ENCODE results near the gene ADH4. TPM values are rescaled to one million over a fixed set of nuclear protein-coding genes. Genes with fewer than 3 reads are reported as not detected.

The ADH4 gene
- total RNA-seq, 4 donors from 2014 or later = 1.6 to 4.1 TPM; not detected in 2

DNA sequence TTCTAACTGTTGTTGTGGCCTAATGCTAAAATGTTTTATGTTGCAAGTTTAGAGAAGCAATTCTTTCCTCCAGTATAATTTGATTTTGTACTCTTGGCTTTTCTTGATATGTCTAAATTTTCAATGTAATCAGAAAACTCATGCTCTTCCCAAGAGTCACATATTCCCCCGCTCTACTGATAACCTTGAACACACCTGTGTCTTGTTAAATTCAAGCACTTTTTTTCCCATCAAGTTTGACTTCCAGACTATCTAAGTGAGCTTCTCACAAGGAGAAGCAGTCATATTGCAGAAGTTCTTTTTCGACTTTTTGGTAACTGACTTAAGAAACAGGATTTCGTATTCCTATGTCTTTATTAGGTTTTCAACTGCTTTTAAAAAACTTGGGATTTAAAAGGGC is 7.4 kb upstream of the ADH4 start:
- H3K4me1 ChIP-seq = peaks cover 0 to 14% (median 0%) of the 10 kb centered on the region in 4 donors
- H3K27me3 ChIP-seq = no peaks in the 10 kb centered on the region
- no peak overlapping the region for H3K4me3 ChIP-seq
- TF ChIP-seq, protein P1, sequence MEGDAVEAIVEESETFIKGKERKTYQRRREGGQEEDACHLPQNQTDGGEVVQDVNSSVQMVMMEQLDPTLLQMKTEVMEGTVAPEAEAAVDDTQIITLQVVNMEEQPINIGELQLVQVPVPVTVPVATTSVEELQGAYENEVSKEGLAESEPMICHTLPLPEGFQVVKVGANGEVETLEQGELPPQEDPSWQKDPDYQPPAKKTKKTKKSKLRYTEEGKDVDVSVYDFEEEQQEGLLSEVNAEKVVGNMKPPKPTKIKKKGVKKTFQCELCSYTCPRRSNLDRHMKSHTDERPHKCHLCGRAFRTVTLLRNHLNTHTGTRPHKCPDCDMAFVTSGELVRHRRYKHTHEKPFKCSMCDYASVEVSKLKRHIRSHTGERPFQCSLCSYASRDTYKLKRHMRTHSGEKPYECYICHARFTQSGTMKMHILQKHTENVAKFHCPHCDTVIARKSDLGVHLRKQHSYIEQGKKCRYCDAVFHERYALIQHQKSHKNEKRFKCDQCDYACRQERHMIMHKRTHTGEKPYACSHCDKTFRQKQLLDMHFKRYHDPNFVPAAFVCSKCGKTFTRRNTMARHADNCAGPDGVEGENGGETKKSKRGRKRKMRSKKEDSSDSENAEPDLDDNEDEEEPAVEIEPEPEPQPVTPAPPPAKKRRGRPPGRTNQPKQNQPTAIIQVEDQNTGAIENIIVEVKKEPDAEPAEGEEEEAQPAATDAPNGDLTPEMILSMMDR (IDR thresholded peaks at IDR 0.05) = no peak
- TF ChIP-seq POLR2A (IDR thresholded peaks at IDR 0.05) = no peak
- DNase-seq = no peak
- no peak overlapping the region for H3K27ac ChIP-seq
- no peaks in the 10 kb centered on the region for H3K36me3 ChIP-seq
- no peaks in the 10 kb centered on the region for H3K9me3 ChIP-seq

DNA sequence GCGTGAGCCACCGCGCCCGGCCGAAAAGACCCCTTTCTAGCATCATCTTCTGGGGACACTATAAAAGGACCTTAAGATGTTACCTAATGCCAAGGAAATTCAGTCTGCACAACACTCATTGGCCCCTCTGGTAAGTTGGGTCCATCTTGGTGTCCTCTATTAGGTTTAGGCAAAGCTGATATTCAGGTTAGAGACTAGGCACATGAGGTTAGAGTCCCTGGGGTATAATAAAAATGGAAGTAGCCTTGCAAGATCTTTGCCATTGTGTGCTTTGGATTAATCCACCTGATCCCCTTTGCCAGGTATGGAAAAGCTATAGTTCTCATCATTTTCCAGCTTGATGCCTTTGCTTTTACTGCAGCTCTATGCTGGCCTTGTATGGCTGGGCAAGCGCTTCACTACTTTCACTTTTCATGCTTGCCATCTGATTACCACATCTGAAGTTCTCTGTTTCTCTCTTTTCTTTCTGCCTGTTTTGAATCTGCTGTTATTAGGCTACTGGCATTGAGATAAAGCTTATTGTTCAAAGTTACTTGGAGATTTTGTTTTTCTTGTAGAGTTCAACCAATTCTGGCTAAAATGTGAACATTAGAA is 5.4 kb upstream of the ADH4 start:
- peaks cover 0 to 14% (median 0%) of the 10 kb centered on the region in 4 donors for H3K4me1 ChIP-seq
- H3K36me3 ChIP-seq = no peaks in the 10 kb centered on the region
- TF ChIP-seq POLR2A (IDR thresholded peaks at IDR 0.05) = no peak
- TF ChIP-seq, protein P1 (IDR thresholded peaks at IDR 0.05) = no peak
- no peaks in the 10 kb centered on the region for H3K27me3 ChIP-seq
- no peaks in the 10 kb centered on the region for H3K9me3 ChIP-seq
- peak overlapping the region in 2 of 4 donors; percentile 34 to 62 for H3K27ac ChIP-seq
- no peak for DNase-seq
- H3K4me3 ChIP-seq = no peak overlapping the region

DNA sequence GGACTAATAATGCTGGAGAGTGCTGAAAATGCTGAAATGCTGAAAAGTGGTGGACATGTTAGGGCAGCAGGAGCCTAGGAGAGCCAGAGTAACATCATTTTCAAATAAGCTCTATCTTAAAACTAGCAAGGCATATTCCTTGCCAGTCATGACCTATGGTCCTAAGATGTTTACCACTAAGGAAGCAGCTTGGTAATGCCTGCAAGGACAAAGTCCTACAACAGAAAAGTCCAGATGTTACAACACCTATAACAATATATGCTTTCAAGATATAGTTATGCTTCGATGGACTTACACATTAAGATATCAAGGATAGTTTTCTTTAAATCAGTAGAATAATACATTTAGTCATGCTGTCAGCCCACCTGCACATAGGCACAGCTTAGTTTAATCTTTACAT is 4.5 kb upstream of the ADH4 start:
- no peak for TF ChIP-seq POLR2A (IDR thresholded peaks at IDR 0.05)
- TF ChIP-seq, protein P1 (IDR thresholded peaks at IDR 0.05) = no peak

DNA sequence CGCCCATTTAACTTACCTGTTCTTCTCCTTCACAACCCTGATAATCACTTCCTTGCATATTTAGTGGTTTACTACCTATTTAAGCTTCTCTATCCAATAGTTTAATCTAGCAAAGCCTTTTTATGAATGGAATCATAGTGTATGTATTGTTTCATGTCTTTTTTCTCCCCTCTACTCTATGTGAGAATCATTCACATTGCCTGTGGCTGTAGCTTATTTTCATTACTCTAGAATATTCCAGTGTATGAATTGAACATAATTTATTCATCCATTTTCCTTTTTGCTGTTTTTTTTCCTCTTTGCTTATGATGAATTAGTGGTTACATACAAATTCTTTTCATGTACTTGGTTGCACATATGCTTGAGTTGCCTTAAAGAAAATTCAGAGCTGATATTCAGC is 490 bp upstream of the ADH4 start:
- TF ChIP-seq POLR2A (IDR thresholded peaks at IDR 0.05) = no peak
- TF ChIP-seq, protein P1 (IDR thresholded peaks at IDR 0.05) = no peak
- Histone ChIP-seq H3K27me3 (no peaks in the 10 kb centered on the region), H3K27ac (no peak overlapping the region)

More for the DNA sequence above, 4.5 kb upstream of the ADH4 start:
- DNase-seq = no peak
- H3K9me3 ChIP-seq = no peaks in the 10 kb centered on the region
- H3K4me1 ChIP-seq = peaks cover 0 to 14% (median 0%) of the 10 kb centered on the region in 4 donors
- no peaks in the 10 kb centered on the region for H3K27me3 ChIP-seq
- no peaks in the 10 kb centered on the region for H3K36me3 ChIP-seq
- peak overlapping the region in 2 of 4 donors; percentile 50 to 68 for H3K27ac ChIP-seq
- no peak overlapping the region for H3K4me3 ChIP-seq

DNA sequence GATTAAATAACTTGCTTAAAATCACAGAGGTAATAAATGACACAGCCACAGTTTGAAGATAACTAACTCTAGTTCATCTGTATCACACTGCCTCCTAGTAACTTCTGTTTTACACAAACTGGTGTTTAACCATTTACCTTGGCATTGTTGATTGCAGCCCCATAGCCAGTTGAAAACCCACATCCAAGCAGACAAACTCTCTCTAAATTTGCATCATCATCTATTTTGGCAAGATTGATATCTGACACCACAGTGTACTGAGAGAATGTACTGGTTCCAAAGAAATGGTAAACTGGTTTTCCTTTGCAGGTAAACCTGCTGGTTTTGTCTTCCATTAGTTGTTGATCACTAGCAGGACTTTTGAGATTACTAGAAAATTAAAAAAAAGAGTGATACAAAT is 7.8 kb downstream of the ADH4 start:
- Histone ChIP-seq H3K9me3 (no peaks in the 10 kb centered on the region), H3K4me1 (no peaks in the 10 kb centered on the region), H3K27ac (no peak overlapping the region), H3K4me3 (no peak overlapping the region), H3K27me3 (no peaks in the 10 kb centered on the region), H3K36me3 (no peaks in the 10 kb centered on the region)
- no peak for DNase-seq
- TF ChIP-seq POLR2A (IDR thresholded peaks at IDR 0.05) = no peak
- TF ChIP-seq, protein P1 (IDR thresholded peaks at IDR 0.05) = no peak

More for the DNA sequence above, 490 bp upstream of the ADH4 start:
- Histone ChIP-seq H3K36me3 (no peaks in the 10 kb centered on the region), H3K4me1 (peaks cover 0 to 8% (median 0%) of the 10 kb centered on the region in 4 donors), H3K9me3 (no peaks in the 10 kb centered on the region), H3K4me3 (no peak overlapping the region)
- DNase-seq = no peak
